ENCODE data around the gene PVALB.

PVALB gene

DNA sequence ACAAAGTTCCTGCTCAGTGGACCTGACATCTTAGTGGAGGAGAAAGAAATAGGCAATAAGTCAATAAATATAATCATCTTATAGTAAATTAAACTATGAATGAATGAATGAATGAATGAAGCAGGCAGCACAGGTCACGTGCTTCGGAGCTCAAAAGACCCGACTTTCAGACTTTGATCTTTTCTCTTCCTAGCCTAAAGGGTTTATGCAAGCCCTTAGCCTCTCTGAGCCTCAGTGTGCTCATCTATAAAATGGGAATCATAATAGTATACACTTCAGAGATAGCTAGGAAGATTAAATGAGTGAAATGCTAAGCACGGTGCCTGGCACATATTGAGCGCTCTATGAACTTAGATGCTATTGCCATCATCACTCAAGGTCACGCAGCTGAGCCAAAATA lies 7.5 kb downstream of the PVALB start:
- no peak for ATAC-seq

DNA sequence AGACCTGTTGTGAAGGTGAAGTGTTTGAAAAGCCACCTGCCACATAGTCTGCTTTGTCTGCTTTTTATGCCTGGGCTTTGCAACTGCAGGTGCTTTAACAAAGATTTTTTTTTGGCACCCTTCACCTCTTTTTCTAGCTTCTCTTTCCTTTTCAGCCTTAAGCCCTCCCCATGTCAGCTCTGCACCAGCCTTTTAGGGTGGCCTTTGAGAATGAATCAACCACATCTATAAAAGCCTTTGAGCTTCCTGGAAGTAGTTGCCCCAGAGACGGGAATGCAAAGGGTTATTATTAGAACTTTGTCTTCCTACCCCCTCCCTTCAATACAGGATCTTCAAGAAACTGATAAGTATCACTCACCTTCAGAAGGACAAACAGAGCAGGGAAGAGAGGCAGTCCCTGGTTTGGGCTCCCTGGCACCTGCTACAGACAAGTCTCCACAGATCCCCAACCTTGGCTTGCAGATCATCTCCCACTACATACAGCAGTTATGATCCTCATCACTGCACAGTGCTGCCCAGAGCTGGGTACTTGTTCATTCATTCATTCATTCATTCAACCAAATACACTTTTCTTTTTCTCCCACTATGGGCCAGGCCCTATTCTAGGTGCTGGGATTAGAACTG lies 8.0 kb downstream of the PVALB start:
- no peak for ATAC-seq

GRCh38 chr22:36807627-36808026 lies 9.2 kb downstream of the PVALB start:
- no peak for ATAC-seq

DNA sequence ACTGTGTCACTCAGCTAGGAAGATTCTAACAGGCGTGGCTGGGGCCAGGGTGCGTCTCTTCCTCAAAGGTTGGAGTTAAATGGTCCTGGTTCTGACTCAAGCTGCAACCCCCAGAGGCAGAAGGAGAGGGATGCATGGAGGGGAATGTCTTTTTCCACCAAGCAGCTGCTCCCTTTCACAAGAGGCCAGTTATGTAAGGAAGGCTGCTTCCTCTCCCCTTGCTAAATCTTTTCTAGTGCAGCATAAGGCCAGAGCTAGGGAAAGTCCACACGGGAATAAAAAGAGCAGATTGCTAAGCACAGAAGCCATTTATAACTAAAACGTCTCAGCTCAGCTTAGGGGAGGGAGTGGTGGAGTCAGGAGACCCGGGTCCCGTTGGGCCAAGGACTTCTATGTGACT lies 10.0 kb downstream of the PVALB start:
- ATAC-seq, result no peak

GRCh38 chr22:36803358-36803757 lies 13.5 kb downstream of the PVALB start:
- ATAC-seq, result no peak

- ATAC-seq, result no peak
These were observed 18.2 kb downstream of the PVALB start for GRCh38 chr22:36798674-36799066.

- no peak for ATAC-seq
These were observed 18.7 kb downstream of the PVALB start for GRCh38 chr22:36797911-36798673.

DNA sequence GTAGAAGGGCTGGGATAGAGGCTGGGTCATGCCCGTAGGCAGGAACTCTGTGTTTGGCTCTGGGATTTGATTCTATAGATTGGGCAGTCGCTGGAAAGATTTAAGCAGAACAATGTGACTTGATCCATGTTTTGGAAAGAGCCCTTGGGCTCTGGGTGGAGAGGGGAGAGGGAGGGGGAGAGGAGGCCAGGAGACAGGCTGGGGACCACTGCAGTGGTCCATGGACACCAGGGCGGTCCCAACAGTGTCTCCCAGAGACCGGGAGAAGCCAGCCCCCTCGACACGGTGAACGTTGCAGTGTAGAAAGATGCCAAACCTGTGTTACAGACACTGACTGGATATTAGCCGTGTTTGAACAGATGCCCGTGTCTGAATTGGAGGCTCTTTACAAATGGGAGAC lies 19.5 kb downstream of the PVALB start:
- ATAC-seq, result no peak

DNA sequence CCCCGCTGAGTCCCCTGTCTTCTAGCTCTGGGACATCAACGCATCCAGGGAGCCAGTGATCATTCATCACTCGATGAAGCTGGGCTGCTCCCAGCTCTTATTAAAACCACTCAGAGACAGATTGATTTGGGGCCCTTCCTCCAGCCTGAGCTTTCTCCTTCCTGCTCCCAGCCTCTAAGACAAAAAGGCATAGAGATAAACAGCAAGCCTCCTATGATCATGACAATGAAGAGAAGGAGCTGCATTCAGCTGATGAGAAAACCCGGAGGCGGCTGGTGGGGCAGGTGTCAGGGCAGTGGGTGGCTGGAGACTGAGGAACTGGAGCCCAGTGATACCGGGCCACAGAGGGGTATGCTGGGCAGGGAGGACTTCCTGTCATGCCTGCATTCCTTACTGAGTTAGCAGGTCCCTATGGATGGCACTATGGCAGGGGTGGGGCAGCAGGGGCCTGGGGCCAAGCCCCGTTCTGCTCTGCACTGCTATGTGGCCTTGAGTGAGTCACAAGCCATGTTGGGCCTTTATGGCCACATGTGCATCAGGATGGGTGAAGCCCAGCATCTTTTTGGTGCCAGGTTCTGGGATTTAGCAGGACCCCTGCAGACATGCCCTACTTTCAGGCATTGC lies 20.2 kb downstream of the PVALB start:
- no peak for ATAC-seq

DNA sequence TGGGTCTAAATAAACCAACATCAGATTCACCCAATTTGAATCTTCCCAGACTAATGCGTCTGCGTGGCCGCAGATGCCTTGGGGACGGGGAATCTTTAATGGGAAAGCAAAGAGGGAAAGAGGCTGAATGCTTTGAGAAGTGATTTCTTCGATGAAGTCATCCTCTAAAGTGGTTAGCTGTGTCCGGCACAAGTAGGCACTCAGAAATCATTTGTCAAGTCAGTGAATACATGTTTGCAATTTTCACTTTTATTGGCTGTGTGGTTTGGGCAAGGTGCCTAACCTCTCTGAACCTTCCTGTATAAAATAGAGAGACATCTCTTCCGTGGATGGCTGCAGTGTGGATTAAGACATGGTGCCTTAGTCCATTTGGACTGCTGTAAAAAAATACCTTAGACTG lies 21.2 kb downstream of the PVALB start:
- ATAC-seq, result no peak

- ATAC-seq, result peak; percentile 98 to 100
These were observed 26.2 kb downstream of the PVALB start for GRCh38 chr22:36790648-36791047.

GRCh38 chr22:36787204-36787988 lies 29.4 kb downstream of the PVALB start:
- no peak for ATAC-seq

DNA sequence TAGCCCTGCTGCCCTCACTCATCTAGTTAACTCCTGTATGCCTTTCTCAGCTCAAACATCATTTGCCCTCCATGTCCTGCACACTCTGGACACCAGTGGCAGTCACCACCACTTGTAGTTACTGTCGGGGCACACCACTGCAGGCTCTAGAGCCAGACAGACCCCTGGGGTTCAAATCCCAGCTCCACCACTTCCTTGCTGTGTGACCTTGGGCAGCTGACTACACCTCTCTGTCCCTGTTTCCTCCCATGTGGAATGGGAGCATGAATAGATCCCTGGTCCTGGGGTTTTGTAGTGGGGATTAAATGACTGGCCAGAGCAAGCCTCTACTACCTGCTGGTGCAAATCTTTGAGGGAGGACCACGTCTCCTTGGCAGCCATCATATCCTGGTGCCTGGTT lies 33.1 kb downstream of the PVALB start:
- no peak for ATAC-seq

GRCh38 chr22:36781656-36782627 lies 34.9 kb downstream of the PVALB start:
- peak; percentile 99 for ATAC-seq

GRCh38 chr22:36778020-36778419 lies 38.8 kb downstream of the PVALB start:
- ATAC-seq, result no peak

- no peak for ATAC-seq
These were observed 40.1 kb downstream of the PVALB start for GRCh38 chr22:36776722-36777121.

GRCh38 chr22:36775964-36776669 lies 40.7 kb downstream of the PVALB start, which contains the start of gene IFT27:
Gene IFT27, minus strand, starts transcription at chr22:36776119. Its CDS starts 412 bp downstream, at chr22:36775707.
- ATAC-seq, result peak; percentile 94

DNA sequence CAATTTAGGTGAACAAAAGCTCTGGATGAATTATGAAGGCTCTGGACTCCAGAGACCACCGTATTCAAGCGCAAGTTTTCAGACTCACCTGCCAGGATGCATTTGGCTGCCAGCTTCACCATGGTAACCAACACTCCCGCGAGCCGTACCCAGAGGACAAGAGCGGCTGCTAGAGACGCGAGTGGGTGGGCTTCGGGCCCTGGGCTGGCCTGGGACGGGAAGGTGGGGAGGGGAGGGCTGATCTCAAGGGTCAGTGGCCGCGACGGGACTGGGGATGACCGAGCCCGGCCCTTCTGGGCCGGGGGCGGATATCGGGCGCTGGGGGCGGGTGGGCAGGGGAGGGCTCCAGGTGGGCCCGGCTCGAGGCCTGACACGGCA lies 41.3 kb downstream of the PVALB start:
- ATAC-seq, result no peak

- no peak for ATAC-seq
These were observed 42.9 kb downstream of the PVALB start for GRCh38 chr22:36773935-36774334.

DNA sequence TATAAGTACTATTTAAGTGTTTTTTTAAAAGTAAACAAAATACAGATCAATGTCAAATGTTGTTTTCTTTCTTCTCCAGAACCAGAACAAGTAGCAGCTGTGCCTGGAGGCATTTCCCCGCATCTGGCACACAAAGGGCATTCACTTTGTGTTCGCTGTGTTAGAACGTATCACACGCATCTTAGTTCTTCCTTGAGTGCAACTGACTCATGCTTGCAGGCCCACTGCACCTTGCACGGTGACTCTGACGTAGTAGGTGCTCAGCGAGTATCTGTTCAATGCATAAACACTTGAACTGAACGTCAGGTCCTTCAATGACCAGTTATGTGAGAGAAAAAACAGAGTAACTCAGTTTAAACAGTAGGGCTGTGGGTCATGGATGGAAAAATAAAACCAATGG lies 44.4 kb downstream of the PVALB start:
- no peak for ATAC-seq

- ATAC-seq, result no peak
These were observed 45.3 kb downstream of the PVALB start for GRCh38 chr22:36771356-36772063.

All from activated CD4-positive, CD25-positive, alpha-beta regulatory T cell treated with anti-CD3 and anti-CD28 coated beads, Interleukin-2, amount 50 U/mL, for 24 hours (primary cell).